ENCODE measurements around the gene KCNN4.

DNA sequence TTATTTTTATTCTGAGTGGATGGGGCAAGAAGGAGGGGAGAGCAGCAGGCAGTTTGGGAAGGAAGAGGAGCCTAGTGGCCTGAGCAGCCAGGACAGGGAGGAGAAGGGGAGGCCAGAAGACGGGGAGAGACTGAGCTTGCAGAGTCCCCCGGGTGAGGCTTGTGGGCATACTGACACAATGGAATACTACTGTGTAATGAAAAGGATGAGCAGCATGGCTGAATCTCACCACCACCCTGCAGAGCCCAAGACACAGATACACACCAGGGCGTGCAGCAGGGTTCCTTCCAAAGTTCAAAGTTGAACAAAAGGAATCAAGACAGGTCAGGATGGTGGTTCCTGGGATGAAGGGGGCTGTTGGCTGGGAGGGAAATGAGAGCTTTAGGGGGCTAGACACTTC is 18.0 kb downstream of the KCNN4 start:
- TF ChIP-seq EZH2 (IDR thresholded peaks at IDR 0.05; ENCODE audit: low read depth) (no peak), CTCF (conservative IDR thresholded peaks at IDR 0.05) (no peak)
